GM12878 (cell line): ENCODE measurements around the gene ENPP6. TPM values are rescaled to one million over a fixed set of nuclear protein-coding genes. Genes with fewer than 3 reads are reported as not detected.

Experiments used
- ATAC-seq: fragments of 200-7000 bp; cut with Tn5 transposase; 3 replicates; pipeline ENCODE4 v1.9.1; 2020; ENCODE audit warnings: mild to moderate bottlenecking, moderate library complexity
- Bru-seq: library from RNA; stranded (reverse); fragments of 400-500 nt; gene quantifications from one replicate; lab custom pipeline; 2021; lab: Mats Ljungman, UMichigan
- BruChase-seq, 2 experiments: library from RNA; stranded (reverse); fragments of 400-500 nt; gene quantifications; one replicate each; lab custom pipeline; 2021; lab: Mats Ljungman, UMichigan
- BruUV-seq: library from RNA; stranded (reverse); fragments of 400-500 nt; replicated peaks from 2 replicates; lab custom pipeline; 2021; lab: Mats Ljungman, UMichigan
- CTCF ChIA-PET: fragments of 300-600 bp; sonication (Branson Sonifier 250); formaldehyde crosslinking; extraction: SDS; loops from one replicate; lab custom pipeline; 2021; ENCODE audit warnings: inconsistent platforms; lab: Yijun Ruan, JAX
- POLR2A ChIA-PET: fragments of 350-600 bp; formaldehyde crosslinking; extraction: SDS; loops from one replicate; lab custom pipeline; 2021; ENCODE audit warnings: inconsistent platforms; lab: Charles Lee
- RAD21 ChIA-PET: fragments of 300-600 bp; sonication (Branson Sonifier 250); formaldehyde crosslinking; loops from one replicate; lab custom pipeline; 2023; ENCODE audit warnings: antibody characterized with exemption; ENCODE audit not compliant: unreplicated experiment; lab: Charles Lee
- SMC1A ChIA-PET: fragments of 300-600 bp; sonication (Branson Sonifier 250); formaldehyde crosslinking; loops from one replicate; lab custom pipeline; 2023; ENCODE audit not compliant: unreplicated experiment, uncharacterized antibody; lab: Charles Lee
- DNase-seq: peaks from one replicate; pipeline ENCODE4 v3.0.0-alpha.2; 2011; ENCODE audit warnings: low read depth, low spot score
- FAIRE-seq: peaks from 3 replicates; lab custom pipeline; 2011; peaks lifted over from hg19 to GRCh38; lab: Jason Lieb, UNC
- H2AFZ ChIP-seq: 2 replicates; pipeline ENCODE4 v1.6.0; 2011; ENCODE audit warnings: low read depth, low read length, control low read depth; ENCODE audit not compliant: control insufficient read depth
- H3K27ac ChIP-seq: 2 replicates; pipeline ENCODE4 v1.5.1; 2011; ENCODE audit warnings: control low read depth; ENCODE audit not compliant: control insufficient read depth, insufficient read depth
- H3K27me3 ChIP-seq, 2 experiments: replicated peaks in 1 of 2; 2 replicates each; pipeline versions ENCODE4 v1.6.0 to v1.6.1; 2011; ENCODE audit warnings: low read length in 1 of 2; ENCODE audit not compliant: control insufficient read depth in 2 of 2, insufficient read depth in 2 of 2
- H3K36me3 ChIP-seq, 2 experiments: 2 replicates each; pipeline ENCODE4 v1.5.1; 2011; ENCODE audit warnings: low read length in 1 of 2; ENCODE audit not compliant: control insufficient read depth in 2 of 2, insufficient read depth in 2 of 2
- H3K4me1 ChIP-seq: 2 replicates; pipeline ENCODE4 v1.6.1; 2011; ENCODE audit warnings: mild to moderate bottlenecking, low read length, moderate library complexity, mixed read lengths; ENCODE audit not compliant: control insufficient read depth, insufficient read depth
- H3K4me2 ChIP-seq: 2 replicates; pipeline ENCODE4 v1.6.0; 2011; ENCODE audit warnings: control low read depth; ENCODE audit not compliant: control insufficient read depth, insufficient read depth
- H3K4me3 ChIP-seq: fragments of 200-600 bp; sonication (generic); 2 replicates; pipeline ENCODE4 v1.5.1; 2016
- H3K79me2 ChIP-seq: 2 replicates; pipeline ENCODE4 v1.6.0; 2011; ENCODE audit warnings: low read length; ENCODE audit not compliant: control insufficient read depth, insufficient read depth
- H3K9ac ChIP-seq: 2 replicates; pipeline ENCODE4 v1.8.0; 2011; ENCODE audit warnings: low read length, control low read depth, mixed read lengths; ENCODE audit not compliant: control insufficient read depth, insufficient read depth
- H3K9me3 ChIP-seq: replicated peaks from 3 replicates; pipeline ENCODE4 v1.5.1; 2011; ENCODE audit warnings: mild to moderate bottlenecking, low read length; ENCODE audit not compliant: control insufficient read depth, insufficient read depth
- H4K20me1 ChIP-seq: 2 replicates; pipeline ENCODE4 v1.6.0; 2011; ENCODE audit not compliant: control insufficient read depth, insufficient read depth
- BMI1 ChIP-seq: fragments of 450-650 bp; IDR thresholded peaks from 2 replicates; pipeline ENCODE4 v1.6.1; 2016; ENCODE audit warnings: mild to moderate bottlenecking, moderate library complexity, borderline replicate concordance
- CHD1 ChIP-seq: IDR thresholded peaks from 2 replicates; pipeline ENCODE4 v1.6.1; 2012; ENCODE audit warnings: low read depth, low read length, improper control_type of control experiment
- CHD4 ChIP-seq: fragments of 200-600 bp; sonication (generic); IDR thresholded peaks from 2 replicates; pipeline ENCODE4 v1.6.1; 2016; ENCODE audit warnings: mild to moderate bottlenecking
- CREB1 ChIP-seq: IDR thresholded peaks from 2 replicates; pipeline ENCODE4 v1.6.1; 2012; ENCODE audit warnings: low read depth, mild to moderate bottlenecking, inconsistent platforms
- DPF2 ChIP-seq: fragments of 450-650 bp; IDR thresholded peaks from 2 replicates; pipeline ENCODE4 v1.6.1; 2017; ENCODE audit warnings: mild to moderate bottlenecking
- IRF4 ChIP-seq: IDR thresholded peaks from 2 replicates; pipeline ENCODE4 v1.6.1; 2011; ENCODE audit warnings: low read depth, low read length
- KDM1A ChIP-seq: fragments of 200-600 bp; sonication (generic); IDR thresholded peaks from 2 replicates; pipeline ENCODE4 v1.6.1; 2016; ENCODE audit warnings: borderline replicate concordance
- MYB ChIP-seq: fragments of 150-350 bp; IDR thresholded peaks from 2 replicates; pipeline ENCODE4 v1.6.1; 2014; ENCODE audit warnings: mild to moderate bottlenecking, low read depth, low read length, borderline replicate concordance
- TARDBP ChIP-seq: IDR thresholded peaks from 2 replicates; pipeline ENCODE4 v1.6.1; 2016; ENCODE audit warnings: borderline replicate concordance
- WRNIP1 ChIP-seq: IDR thresholded peaks from 2 replicates; pipeline ENCODE4 v1.6.1; 2011; ENCODE audit warnings: low read depth, low read length, improper control_type of control experiment, borderline replicate concordance
- WGBS: methylation state at CpG from one replicate; pipeline ENCODE4 v1.1.6; 2016; ENCODE audit warnings: low lambda C conversion rate; ENCODE audit not compliant: insufficient replicate concordance, insufficient coverage; ENCODE audit errors: missing lambda C conversion rate; 5-methylcytosine and 5-hydroxymethylcytosine counted together
- in situ Hi-C: fragments of 300-500 bp; cut with MboI; formaldehyde crosslinking; loops from 9 replicates; pipeline ENCODE4 v1.14.3; 2018; ENCODE audit warnings: mixed read lengths
- intact Hi-C: fragments of 100-400 bp; cut with micrococcal nuclease; formaldehyde crosslinking; loops from one replicate; pipeline ENCODE4 v1.14.2; 2022; ENCODE audit not compliant: unreplicated experiment
- long read RNA-seq, 2 experiments: library from polyadenylated mRNA; unstranded; transcript quantifications; one replicate each; pipeline ENCODE4 v2.0.0, GENCODE V29; 2019 to 2020
- polyA minus RNA-seq, 3 experiments: library from RNA; depleted of rRNA, polyadenylated mRNA; stranded (reverse); fragments of >200 nt; gene quantifications; 2 replicates each; pipeline ENCODE4 v1.2.3, GENCODE V29; 2011
- polyA plus RNA-seq, 11 experiments: library from polyadenylated mRNA; depleted of rRNA in 4 of 11; unstranded in 6 of 11; stranded (reverse) in 5 of 11; fragments of >200 nt; fragmentation: Nextera tagmentation in 4 of 11; fragmentation: Illumina TruSeq in 1 of 11; extraction: Ambion mirVana in 4 of 11; extraction: Trizol in 1 of 11; gene quantifications; 1 replicate in 1 of 11; 2 replicates in 10 of 11; pipeline versions ENCODE4 v1.2.1 to v1.2.3, GENCODE V29; 2011 to 2016; ENCODE audit warnings: inconsistent platforms in 2 of 11, missing spikeins in 2 of 11, low read depth in 1 of 11
- total RNA-seq, 4 experiments: library from RNA; depleted of rRNA in 3 of 4; stranded (reverse); fragments of >200 nt in 3 of 4; fragmentation: Illumina TruSeq in 1 of 4; extraction: Trizol in 1 of 4; gene quantifications; 2 replicates each; pipeline versions ENCODE4 v1.2.1 to v1.2.3, GENCODE V29; 2013 to 2021
- TF ChIP-seq, protein P1 (sequence below): IDR thresholded peaks from 2 replicates; pipeline ENCODE4 v1.6.1; 2011; ENCODE audit warnings: low read depth, low read length, improper control_type of control experiment, borderline replicate concordance
- TF ChIP-seq, protein P2 (sequence below): fragments of 150-350 bp; IDR thresholded peaks from 2 replicates; pipeline ENCODE4 v1.6.1; 2014; ENCODE audit warnings: mild to moderate bottlenecking, low read depth, low read length
- TF ChIP-seq, protein P3 (sequence below): IDR thresholded peaks from 2 replicates; pipeline ENCODE4 v1.6.1; 2012; ENCODE audit warnings: improper control_type of control experiment, low read depth, low read length; ENCODE audit not compliant: insufficient replicate concordance

The ENPP6 gene
- 0.98 and 2.6 TPM in 2 replicates for total RNA-seq (2013; cell fraction: nucleolus; rRNA removed)
- 0.06 and 0.49 TPM in 2 replicates for total RNA-seq (2014; rRNA removed)
- 0.28 and 0.76 TPM in 2 replicates for total RNA-seq (2014; rRNA removed; fragmentation: Illumina TruSeq; extraction: Trizol)
- 0.72 TPM in 1 of 2 replicates, not detected in the other for total RNA-seq (2021)
- polyA plus RNA-seq (2011; ENCODE audit: low read depth), result 0.08 TPM
- polyA plus RNA-seq (2011; rRNA removed), result 0.49 and 0.68 TPM in 2 replicates
- polyA plus RNA-seq (2011; cell fraction: cytosol; rRNA removed), result 0.51 and 0.69 TPM in 2 replicates
- polyA plus RNA-seq (2011; cell fraction: nucleus; rRNA removed), result 0.85 and 1.5 TPM in 2 replicates
- polyA plus RNA-seq (2012), result 0.37 and 1.9 TPM in 2 replicates
- polyA plus RNA-seq (2014; fragmentation: Illumina TruSeq; extraction: Trizol), result 0.04 and 0.25 TPM in 2 replicates
- polyA plus RNA-seq (2014; fragmentation: Nextera tagmentation; extraction: Ambion mirVana), result 1 to 10 TPM in 1 of 2 experiments, under 1 TPM in 1; 0.55 to 1.0 TPM
- polyA plus RNA-seq (2014; rRNA removed), result 0.19 and 0.63 TPM in 2 replicates
- under 1 TPM; 0.32 to 0.44 TPM for polyA plus RNA-seq (2016; fragmentation: Nextera tagmentation; extraction: Ambion mirVana)
- polyA minus RNA-seq (2011; rRNA and poly(A)+ RNA removed), result 0.59 and 0.77 TPM in 2 replicates
- not detected in 2 replicates for polyA minus RNA-seq (2011; cell fraction: cytosol; rRNA and poly(A)+ RNA removed)
- polyA minus RNA-seq (2011; cell fraction: nucleus; rRNA and poly(A)+ RNA removed), result 0.12 and 0.38 TPM in 2 replicates
- Bru-seq, nascent RNA, result percentile 44 among the genes with signal in this experiment
- BruChase-seq, experiment 1, labeled RNA remaining after a 6-hour chase, result percentile 47 among the genes with signal in this experiment
- BruChase-seq, experiment 2, labeled RNA remaining after a 2-hour chase, result percentile 43 among the genes with signal in this experiment
- long read RNA-seq, experiment 1, result 0 reads
- long read RNA-seq, experiment 2, partial matches to known transcripts, result 0 of 2 reads
- long read RNA-seq, experiment 2, other reads (novel, unspliced or antisense), result 2 of 2 reads

DNA sequence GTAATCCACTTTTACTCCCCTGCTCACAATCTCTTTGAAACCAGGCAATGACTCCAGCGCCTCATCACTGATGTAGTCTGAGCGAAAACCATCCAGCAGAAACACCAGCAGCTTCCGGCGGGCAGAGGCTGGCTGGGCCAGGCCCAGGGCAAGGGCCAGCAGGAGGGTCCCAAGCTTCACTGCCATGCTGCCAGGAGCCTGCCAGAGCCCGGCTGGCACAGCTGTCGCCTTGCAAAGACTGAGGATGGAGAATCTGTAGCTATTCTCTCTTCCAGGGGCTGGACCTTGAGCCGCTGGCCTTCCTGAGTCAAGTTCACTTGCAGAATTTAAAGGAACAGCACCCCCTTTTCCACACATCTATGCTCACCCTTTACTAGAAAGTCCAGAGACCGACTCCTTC lies at the start of gene ENPP6:
Gene ENPP6, minus strand, starts transcription at position 240 of the 400 bp plus-strand sequence. Its CDS starts 54 bp downstream, at position 186.
- CTCF ChIA-PET, result no interaction called here
- ATAC-seq (no peak), FAIRE-seq (no peak), DNase-seq (no peak)
- Histone ChIP-seq H3K9me3 (no peaks in the 10 kb centered on the region), H4K20me1 (no peaks in the 10 kb centered on the region), H3K4me2 (no peak within 1 kb of the TSS), H3K27me3 (no peaks in the 10 kb centered on the region), H3K4me3 (no peak within 1 kb of the TSS), H3K79me2 (no peaks in the 10 kb centered on the region), H3K36me3 (no peaks in the 10 kb centered on the region), H3K9ac (no peak within 1 kb of the TSS), H3K4me1 (no peaks in the 10 kb centered on the region), H2AFZ (no peak within 1 kb of the TSS), H3K27ac (no peak within 1 kb of the TSS)
- in situ Hi-C loops (no loop called here), intact Hi-C loops (no loop called here)
- RAD21 ChIA-PET, result no interaction called here
- BruUV-seq, result no TSS peak
- POLR2A ChIA-PET, result no interaction called here
- WGBS, result 67% methylated on average over 8 of the region's 8 CpGs
- SMC1A ChIA-PET, result no interaction called here
- TF ChIP-seq, protein P1, sequence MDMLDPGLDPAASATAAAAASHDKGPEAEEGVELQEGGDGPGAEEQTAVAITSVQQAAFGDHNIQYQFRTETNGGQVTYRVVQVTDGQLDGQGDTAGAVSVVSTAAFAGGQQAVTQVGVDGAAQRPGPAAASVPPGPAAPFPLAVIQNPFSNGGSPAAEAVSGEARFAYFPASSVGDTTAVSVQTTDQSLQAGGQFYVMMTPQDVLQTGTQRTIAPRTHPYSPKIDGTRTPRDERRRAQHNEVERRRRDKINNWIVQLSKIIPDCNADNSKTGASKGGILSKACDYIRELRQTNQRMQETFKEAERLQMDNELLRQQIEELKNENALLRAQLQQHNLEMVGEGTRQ, result no peak
- TF ChIP-seq IRF4, result no peak
- no peak for TF ChIP-seq CREB1
- TF ChIP-seq, protein P2, sequence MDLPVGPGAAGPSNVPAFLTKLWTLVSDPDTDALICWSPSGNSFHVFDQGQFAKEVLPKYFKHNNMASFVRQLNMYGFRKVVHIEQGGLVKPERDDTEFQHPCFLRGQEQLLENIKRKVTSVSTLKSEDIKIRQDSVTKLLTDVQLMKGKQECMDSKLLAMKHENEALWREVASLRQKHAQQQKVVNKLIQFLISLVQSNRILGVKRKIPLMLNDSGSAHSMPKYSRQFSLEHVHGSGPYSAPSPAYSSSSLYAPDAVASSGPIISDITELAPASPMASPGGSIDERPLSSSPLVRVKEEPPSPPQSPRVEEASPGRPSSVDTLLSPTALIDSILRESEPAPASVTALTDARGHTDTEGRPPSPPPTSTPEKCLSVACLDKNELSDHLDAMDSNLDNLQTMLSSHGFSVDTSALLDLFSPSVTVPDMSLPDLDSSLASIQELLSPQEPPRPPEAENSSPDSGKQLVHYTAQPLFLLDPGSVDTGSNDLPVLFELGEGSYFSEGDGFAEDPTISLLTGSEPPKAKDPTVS, result no peak
- no peak for TF ChIP-seq BMI1
- TF ChIP-seq WRNIP1, result no peak
- TF ChIP-seq KDM1A, result no peak
- TF ChIP-seq, protein P3, sequence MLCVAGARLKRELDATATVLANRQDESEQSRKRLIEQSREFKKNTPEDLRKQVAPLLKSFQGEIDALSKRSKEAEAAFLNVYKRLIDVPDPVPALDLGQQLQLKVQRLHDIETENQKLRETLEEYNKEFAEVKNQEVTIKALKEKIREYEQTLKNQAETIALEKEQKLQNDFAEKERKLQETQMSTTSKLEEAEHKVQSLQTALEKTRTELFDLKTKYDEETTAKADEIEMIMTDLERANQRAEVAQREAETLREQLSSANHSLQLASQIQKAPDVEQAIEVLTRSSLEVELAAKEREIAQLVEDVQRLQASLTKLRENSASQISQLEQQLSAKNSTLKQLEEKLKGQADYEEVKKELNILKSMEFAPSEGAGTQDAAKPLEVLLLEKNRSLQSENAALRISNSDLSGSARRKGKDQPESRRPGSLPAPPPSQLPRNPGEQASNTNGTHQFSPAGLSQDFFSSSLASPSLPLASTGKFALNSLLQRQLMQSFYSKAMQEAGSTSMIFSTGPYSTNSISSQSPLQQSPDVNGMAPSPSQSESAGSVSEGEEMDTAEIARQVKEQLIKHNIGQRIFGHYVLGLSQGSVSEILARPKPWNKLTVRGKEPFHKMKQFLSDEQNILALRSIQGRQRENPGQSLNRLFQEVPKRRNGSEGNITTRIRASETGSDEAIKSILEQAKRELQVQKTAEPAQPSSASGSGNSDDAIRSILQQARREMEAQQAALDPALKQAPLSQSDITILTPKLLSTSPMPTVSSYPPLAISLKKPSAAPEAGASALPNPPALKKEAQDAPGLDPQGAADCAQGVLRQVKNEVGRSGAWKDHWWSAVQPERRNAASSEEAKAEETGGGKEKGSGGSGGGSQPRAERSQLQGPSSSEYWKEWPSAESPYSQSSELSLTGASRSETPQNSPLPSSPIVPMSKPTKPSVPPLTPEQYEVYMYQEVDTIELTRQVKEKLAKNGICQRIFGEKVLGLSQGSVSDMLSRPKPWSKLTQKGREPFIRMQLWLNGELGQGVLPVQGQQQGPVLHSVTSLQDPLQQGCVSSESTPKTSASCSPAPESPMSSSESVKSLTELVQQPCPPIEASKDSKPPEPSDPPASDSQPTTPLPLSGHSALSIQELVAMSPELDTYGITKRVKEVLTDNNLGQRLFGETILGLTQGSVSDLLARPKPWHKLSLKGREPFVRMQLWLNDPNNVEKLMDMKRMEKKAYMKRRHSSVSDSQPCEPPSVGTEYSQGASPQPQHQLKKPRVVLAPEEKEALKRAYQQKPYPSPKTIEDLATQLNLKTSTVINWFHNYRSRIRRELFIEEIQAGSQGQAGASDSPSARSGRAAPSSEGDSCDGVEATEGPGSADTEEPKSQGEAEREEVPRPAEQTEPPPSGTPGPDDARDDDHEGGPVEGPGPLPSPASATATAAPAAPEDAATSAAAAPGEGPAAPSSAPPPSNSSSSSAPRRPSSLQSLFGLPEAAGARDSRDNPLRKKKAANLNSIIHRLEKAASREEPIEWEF, result no peak
- no peak for TF ChIP-seq DPF2
- TF ChIP-seq CHD4, result no peak
- no peak for TF ChIP-seq TARDBP
- no peak for TF ChIP-seq MYB
- TF ChIP-seq CHD1, result no peak
